NCI-H1694 treated with DMSO at 0.1 percent for 48 hours (cell line): ENCODE data around the gene KCNQ1.

Source experiments
- DNase-seq: peaks from one replicate; lab custom pipeline; 2025; lab: John Stamatoyannopoulos, UW

Gene KCNQ1

GRCh38 chr11:2779981-2780849 lies 335.4 kb downstream of the KCNQ1 start:
- no peak for DNase-seq

DNA sequence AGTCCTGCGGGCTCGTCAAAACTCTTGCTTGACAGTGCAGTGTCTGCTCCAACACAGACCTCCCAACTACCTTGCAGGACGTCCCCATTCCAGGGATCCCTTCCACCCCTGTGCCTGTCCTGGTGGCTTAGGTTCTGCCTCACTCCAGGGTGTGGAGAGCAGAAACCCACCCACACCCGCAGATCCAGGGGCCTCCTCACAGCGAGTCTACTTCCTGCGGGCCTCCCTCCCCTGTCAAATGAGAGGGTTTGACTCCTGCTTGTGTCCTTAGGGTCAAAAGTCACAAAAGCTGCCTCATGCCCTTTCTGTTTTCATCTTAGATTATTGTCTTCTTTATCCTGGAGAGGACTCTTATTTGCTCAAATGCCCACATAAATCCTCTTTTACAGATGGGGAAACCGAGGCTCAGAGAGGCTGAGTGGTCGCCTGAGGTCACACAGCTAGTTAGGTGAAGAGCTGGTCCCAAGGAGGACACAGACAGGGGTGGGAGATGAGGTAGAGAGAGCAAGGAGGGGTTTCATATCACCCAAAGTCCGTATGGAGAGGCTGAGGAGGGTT lies 336.1 kb downstream of the KCNQ1 start:
- DNase-seq, result no peak

GRCh38 chr11:2781408-2782274 lies 336.8 kb downstream of the KCNQ1 start:
- DNase-seq, result no peak

- DNase-seq, result no peak
These were observed 338.0 kb downstream of the KCNQ1 start for GRCh38 chr11:2782769-2783168.

DNA sequence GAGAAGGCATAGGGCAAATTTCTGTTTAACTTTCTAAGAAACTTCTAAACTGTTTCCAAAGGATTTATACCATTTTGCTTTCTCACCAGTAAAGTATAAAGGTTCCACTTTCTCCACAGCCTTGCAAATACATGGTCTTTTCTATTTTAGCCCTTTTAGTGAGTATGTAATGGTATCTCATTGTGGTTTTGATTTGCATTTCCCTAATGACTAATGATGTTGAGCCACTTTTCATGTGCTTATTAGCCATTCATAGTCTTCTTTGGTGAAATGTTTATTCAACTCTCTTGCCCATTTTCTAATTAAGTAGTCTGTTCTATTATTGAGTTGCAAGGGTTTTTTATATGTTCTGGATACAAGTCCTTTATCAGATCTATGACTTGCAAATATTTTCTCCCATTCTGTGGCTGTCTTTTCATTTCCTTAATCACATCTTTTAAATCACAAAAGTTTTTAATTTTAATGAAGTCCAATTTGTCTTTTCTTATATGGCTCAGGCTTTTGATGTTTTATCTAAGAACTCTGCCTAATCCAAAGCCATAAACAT lies 338.8 kb downstream of the KCNQ1 start:
- DNase-seq, result no peak

DNA sequence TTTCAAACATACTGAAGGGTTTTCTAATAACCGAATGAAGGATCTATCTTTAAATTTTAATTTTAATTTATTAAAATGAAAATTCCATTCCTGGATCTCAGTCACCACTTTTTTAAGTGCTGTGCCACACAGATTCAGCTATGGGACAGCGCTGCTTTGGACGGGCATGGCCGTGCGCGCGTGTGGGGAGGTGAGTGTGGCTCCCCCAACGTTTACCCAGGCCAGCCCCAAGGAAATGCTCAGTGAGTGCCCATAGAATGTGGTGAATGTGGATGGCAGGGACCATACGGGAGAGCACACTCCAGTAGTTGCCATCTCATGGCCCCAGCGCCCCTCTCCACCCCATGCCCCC lies 343.0 kb downstream of the KCNQ1 start:
- no peak for DNase-seq

- no peak for DNase-seq
These were observed 343.6 kb downstream of the KCNQ1 start for GRCh38 chr11:2788168-2789071.

DNA sequence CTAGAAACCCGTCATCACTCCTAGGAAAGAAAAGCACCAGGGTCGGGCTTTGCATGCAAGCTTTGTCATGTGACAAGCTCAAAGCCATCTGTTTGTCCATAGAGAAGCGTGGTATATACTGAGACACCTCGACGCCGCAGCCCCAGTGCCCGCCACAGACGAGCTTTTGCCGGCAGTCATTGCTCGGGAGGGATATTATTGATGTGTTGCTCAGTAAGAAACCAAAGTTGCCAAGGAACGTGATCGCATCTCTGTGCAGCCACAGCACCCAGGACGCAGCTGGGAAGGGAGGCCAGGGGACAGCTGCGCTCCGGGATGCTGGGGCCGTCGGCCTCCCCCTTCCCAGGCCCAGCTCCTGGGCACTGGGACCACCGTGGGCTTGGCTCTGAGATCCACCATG lies 344.5 kb downstream of the KCNQ1 start:
- DNase-seq, result no peak

- no peak for DNase-seq
These were observed 345.2 kb downstream of the KCNQ1 start for GRCh38 chr11:2789791-2790567.

DNA sequence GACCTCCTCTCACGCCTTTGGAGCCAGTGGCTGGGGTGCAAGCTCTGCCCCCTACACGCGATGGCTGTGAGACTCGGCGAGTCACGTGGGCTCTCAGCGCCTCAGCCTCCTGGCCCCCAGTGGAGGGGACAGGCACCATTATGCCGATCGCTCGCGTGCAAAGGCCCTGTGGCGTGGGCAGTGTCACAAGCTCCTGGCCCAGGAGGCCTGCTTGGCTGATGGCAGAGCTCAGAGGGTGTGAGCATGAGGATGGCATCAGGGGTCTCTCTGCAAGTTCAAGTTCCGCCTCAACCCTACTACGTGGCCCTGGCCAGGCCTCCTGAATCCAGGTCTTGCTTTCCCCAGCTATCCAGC lies 345.7 kb downstream of the KCNQ1 start:
- DNase-seq, result no peak

DNA sequence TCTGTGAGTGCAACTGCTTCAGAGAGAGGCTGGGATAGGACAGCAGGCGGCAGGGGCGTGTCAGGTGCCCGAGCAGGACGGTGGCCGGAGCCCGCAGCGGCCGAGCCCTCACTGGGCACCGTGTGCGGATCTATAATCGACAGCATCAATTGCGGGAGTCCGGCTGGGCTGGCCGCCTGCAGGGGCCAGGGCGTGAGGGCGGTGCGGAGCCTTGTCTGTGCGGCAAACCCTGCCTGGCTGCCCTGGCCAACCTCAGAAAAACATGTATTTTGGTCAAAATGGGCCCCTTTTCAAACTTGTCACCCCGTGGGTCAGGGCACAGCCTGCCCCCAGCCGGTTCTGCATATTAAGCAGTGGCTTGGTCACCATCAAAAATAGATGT lies 346.3 kb downstream of the KCNQ1 start:
- no peak for DNase-seq

GRCh38 chr11:2791521-2792380 lies 346.9 kb downstream of the KCNQ1 start:
- DNase-seq, result no peak

- no peak for DNase-seq
These were observed 347.8 kb downstream of the KCNQ1 start for GRCh38 chr11:2792381-2793250.

DNA sequence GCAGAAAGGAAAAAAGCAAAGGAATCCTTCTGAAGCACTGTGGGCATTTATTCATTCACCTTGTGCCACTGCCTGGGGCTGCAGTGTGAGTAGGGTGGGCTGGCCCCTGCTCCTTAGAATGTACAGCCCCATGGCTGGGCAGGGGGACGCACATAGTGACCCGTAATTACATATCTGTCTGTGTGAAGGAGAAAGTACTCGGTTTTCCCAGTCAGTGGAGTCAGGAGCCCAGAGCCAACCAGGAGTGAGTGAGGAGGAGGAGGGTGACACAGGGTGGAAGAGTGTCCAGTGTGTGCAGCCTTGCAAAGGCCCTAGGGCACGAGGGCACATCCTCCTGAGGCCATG lies 348.9 kb downstream of the KCNQ1 start:
- no peak for DNase-seq

GRCh38 chr11:2794046-2794967 lies 349.5 kb downstream of the KCNQ1 start:
- no peak for DNase-seq

DNA sequence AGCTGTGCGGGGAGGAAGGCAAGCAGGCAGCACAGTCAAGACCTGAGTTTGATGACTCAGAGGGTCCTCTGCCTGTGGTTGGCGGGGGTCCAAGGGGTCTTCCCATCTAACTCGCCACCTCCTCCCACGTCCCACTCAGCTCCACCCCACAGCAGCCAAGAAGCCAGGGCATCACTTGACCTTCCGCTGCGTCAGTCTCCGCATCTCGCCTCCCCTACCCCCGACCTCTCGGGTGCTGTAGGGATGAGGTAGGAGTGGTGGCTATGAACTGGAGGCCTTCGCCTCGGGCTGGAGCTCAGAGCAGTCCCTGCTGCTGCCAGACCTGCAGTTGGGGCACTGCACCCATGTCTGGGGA lies 350.1 kb downstream of the KCNQ1 start:
- no peak for DNase-seq

DNA sequence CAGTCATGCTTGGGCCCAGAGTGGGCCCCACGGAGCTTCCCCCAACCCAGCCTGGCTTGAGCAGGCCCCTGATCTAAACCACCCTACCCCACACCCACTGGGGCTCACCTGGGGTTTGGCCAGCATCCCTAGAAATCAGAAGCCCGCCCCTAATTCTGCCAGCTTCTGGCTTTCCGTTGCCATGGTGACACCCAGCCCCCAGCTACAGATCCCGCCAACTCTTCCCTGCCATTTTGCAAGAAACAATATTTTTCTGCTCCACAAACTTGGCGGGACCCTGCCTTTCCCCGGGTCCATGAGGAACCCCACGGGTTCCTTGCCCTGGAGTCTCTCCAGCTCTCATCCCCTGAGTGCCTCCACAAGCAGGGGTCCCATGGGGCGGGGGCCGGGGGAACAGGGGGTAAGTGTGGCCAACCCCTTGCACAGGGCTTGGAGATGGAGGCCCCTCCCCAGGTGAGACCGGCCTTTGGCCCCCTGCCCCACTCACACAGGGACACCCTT lies 350.7 kb downstream of the KCNQ1 start:
- no peak for DNase-seq

DNA sequence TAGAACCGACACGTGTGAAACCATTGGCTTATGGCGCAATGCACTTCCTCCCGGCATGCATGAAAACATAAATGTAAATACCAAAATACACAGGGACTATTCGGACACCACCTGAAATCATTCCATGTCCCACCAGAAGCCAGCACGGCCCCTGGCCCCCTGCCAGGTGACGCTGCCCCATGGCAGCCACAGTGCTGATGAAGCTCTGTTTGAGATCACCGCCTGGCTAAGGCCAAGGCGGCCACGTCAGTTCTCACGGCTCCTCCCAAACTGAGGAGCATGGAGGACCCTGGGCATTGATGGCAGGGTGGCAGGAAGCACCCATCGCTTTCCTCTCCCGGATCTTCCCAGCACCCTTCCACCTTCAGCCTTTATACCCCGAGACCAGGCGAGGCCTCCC lies 351.3 kb downstream of the KCNQ1 start:
- no peak for DNase-seq
